NB4 (cell line): ENCODE results near the gene RNF220.

Experiments used
- POLR2A ChIP-seq: IDR thresholded peaks from 2 replicates; pipeline ENCODE4 v1.6.1; 2011; ENCODE audit warnings: mild to moderate bottlenecking; ENCODE audit not compliant: insufficient read length; ENCODE audit errors: extremely low read depth
- TF ChIP-seq, protein P1 (sequence below): IDR thresholded peaks from one replicate; pipeline ENCODE4 v1.5.1; 2012; ENCODE audit warnings: low read depth, low read length

DNA sequence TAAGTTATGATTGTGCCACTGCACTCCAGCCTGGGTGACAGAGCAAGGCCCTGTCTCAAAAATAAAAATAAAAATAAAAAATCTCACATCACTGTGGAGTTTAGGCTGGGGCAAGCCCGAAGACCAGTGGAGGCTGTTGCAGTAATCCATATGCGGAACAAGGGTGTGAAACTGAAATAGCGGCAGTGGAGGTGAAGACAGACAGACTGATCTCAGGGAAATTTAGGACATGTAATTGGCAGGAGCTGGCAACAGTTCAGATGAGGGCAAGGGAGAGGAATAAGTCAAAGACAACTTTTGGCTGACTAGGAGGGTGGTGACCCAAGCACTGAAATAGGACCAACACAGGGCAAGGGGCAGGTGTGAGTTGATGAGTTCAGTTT lies 277.8 kb downstream of the RNF220 start:
- TF ChIP-seq, protein P1, sequence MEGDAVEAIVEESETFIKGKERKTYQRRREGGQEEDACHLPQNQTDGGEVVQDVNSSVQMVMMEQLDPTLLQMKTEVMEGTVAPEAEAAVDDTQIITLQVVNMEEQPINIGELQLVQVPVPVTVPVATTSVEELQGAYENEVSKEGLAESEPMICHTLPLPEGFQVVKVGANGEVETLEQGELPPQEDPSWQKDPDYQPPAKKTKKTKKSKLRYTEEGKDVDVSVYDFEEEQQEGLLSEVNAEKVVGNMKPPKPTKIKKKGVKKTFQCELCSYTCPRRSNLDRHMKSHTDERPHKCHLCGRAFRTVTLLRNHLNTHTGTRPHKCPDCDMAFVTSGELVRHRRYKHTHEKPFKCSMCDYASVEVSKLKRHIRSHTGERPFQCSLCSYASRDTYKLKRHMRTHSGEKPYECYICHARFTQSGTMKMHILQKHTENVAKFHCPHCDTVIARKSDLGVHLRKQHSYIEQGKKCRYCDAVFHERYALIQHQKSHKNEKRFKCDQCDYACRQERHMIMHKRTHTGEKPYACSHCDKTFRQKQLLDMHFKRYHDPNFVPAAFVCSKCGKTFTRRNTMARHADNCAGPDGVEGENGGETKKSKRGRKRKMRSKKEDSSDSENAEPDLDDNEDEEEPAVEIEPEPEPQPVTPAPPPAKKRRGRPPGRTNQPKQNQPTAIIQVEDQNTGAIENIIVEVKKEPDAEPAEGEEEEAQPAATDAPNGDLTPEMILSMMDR: no peak
- TF ChIP-seq POLR2A: no peak
